ENCODE results near the gene PRR9. TPM values are rescaled to one million over a fixed set of nuclear protein-coding genes. Genes with fewer than 3 reads are reported as not detected.
A peak's percentile ranks its signal among the peaks of the same experiment; 100 is the strongest.

The PRR9 gene
- total RNA-seq, 1 experiment from 2014 or later: not detected

- DNase-seq (ENCODE audit: low spot score) (no peak), ATAC-seq (no peak)
- Mint-ChIP-seq H3K36me3 (no peaks in the 10 kb centered on the region), H3K9me3 (no peaks in the 10 kb centered on the region), H3K27me3 (ENCODE audit: low read depth) (peaks cover 87% of the 10 kb centered on the region), H3K4me1 (peaks cover 13% of the 10 kb centered on the region), H3K27ac (no peak overlapping the region), H3K4me3 (peak overlapping the region; percentile 79)
- CTCF ChIA-PET: interaction anchor here (0.7 to 2.3 kb wide), 5 partner anchors 14 to 93 kb away, joined by 3 to 17 read pairs (median 4); no protein-coding TSS in a partner anchor
- TF ChIP-seq ZNF219 (CRISPR knock-in tag; IDR thresholded peaks at IDR 0.05; ENCODE audit: borderline replicate concordance) (no peak), ATF6 (CRISPR knock-in tag; IDR thresholded peaks at IDR 0.05) (no peak), E2F1 (CRISPR knock-in tag; IDR thresholded peaks at IDR 0.05) (no peak), NFYB (CRISPR knock-in tag; conservative IDR thresholded peaks at IDR 0.05; ENCODE audit: low read depth) (no peak), TEAD4 (CRISPR knock-in tag; IDR thresholded peaks at IDR 0.05) (no peak), E2F5 (CRISPR knock-in tag; IDR thresholded peaks at IDR 0.05) (no peak), IRF1 (CRISPR knock-in tag; IDR thresholded peaks at IDR 0.05) (no peak), ESRRA (CRISPR knock-in tag; IDR thresholded peaks at IDR 0.05; ENCODE audit: borderline replicate concordance) (no peak), CDX4 (CRISPR knock-in tag; IDR thresholded peaks at IDR 0.05; ENCODE audit: borderline replicate concordance) (no peak), EMX1 (CRISPR knock-in tag; IDR thresholded peaks at IDR 0.05) (no peak), TP53 (CRISPR knock-in tag; IDR thresholded peaks at IDR 0.05) (no peak), SOX15 (CRISPR knock-in tag; IDR thresholded peaks at IDR 0.05) (no peak), NR1H2 (CRISPR knock-in tag; IDR thresholded peaks at IDR 0.05) (no peak), ZNF512 (CRISPR knock-in tag; IDR thresholded peaks at IDR 0.05; ENCODE audit: borderline replicate concordance) (no peak), PRDM15 (CRISPR knock-in tag; IDR thresholded peaks at IDR 0.05) (no peak)
- POLR2A ChIA-PET: no interaction called here
Observed at GRCh38 chr1:153262070-153262366, 44.6 kb downstream of the PRR9 start.

Data from WTC11 (cell line).